HepG2 (cell line): ENCODE results near the gene NT5DC1. TPM values are rescaled to one million over a fixed set of nuclear protein-coding genes. Genes with fewer than 3 reads are reported as not detected.

Experiments
- ARID4A ChIP-seq: sonication (generic); formaldehyde crosslinking; IDR thresholded peaks from 2 replicates; pipeline ENCODE4 v1.5.0; 2020; ENCODE audit warnings: mild to moderate bottlenecking, missing genetic modification reagents, borderline replicate concordance
- CEBPG ChIP-seq: IDR thresholded peaks from 2 replicates; pipeline ENCODE4 v1.6.1; 2016
- DPF2 ChIP-seq: sonication (generic); formaldehyde crosslinking; IDR thresholded peaks from 2 replicates; pipeline ENCODE4 v1.4.0; 2020; ENCODE audit warnings: mild to moderate bottlenecking, low read depth, missing genetic modification reagents, borderline replicate concordance
- DRAP1 ChIP-seq: IDR thresholded peaks from 2 replicates; pipeline ENCODE4 v1.6.1; 2016; ENCODE audit warnings: missing genetic modification reagents, missing compliant biosample characterization
- JARID2 ChIP-seq: sonication (generic); formaldehyde crosslinking; IDR thresholded peaks from 2 replicates; pipeline ENCODE4 v1.8.1; 2023; ENCODE audit warnings: missing genetic modification reagents, inconsistent platforms; ENCODE audit not compliant: insufficient replicate concordance
- KAT8 ChIP-seq: IDR thresholded peaks from 2 replicates; pipeline ENCODE4 v1.6.1; 2016; ENCODE audit warnings: missing genetic modification reagents, missing compliant biosample characterization
- KDM2A ChIP-seq: sonication (generic); formaldehyde crosslinking; IDR thresholded peaks from 2 replicates; pipeline ENCODE4 v1.4.0; 2020; ENCODE audit warnings: low read depth, missing genetic modification reagents, borderline replicate concordance
- NFYC ChIP-seq: IDR thresholded peaks from 2 replicates; pipeline ENCODE4 v1.6.1; 2016; ENCODE audit warnings: missing genetic modification reagents, missing compliant biosample characterization
- ONECUT2 ChIP-seq: sonication (generic); formaldehyde crosslinking; IDR thresholded peaks from 2 replicates; pipeline ENCODE4 v1.4.0; 2020; ENCODE audit warnings: missing genetic modification reagents
- PCBP1 ChIP-seq: fragments of 200-400 bp; formaldehyde crosslinking; IDR thresholded peaks from 2 replicates; pipeline ENCODE4 v1.6.1; 2017; ENCODE audit warnings: mild to moderate bottlenecking, low read depth, low read length, borderline replicate concordance
- TEF ChIP-seq: sonication (generic); formaldehyde crosslinking; IDR thresholded peaks from 2 replicates; pipeline ENCODE4 v1.5.0; 2020; ENCODE audit warnings: missing genetic modification reagents
- THRA ChIP-seq: sonication (generic); formaldehyde crosslinking; IDR thresholded peaks from 2 replicates; pipeline ENCODE4 v1.4.0; 2020; ENCODE audit warnings: missing genetic modification reagents, borderline replicate concordance
- UBTF ChIP-seq: sonication (generic); formaldehyde crosslinking; IDR thresholded peaks from 2 replicates; pipeline ENCODE4 v1.4.0; 2020; ENCODE audit warnings: mild to moderate bottlenecking, missing genetic modification reagents
- ZBTB20 ChIP-seq: sonication (generic); formaldehyde crosslinking; IDR thresholded peaks from 2 replicates; pipeline ENCODE4 v1.8.1; 2023; ENCODE audit warnings: missing genetic modification reagents, low read depth, mild to moderate bottlenecking, borderline replicate concordance
- ZNF296 ChIP-seq: sonication (generic); formaldehyde crosslinking; conservative IDR thresholded peaks from 2 replicates; pipeline ENCODE4 v1.5.0; 2020; ENCODE audit warnings: mild to moderate bottlenecking, missing genetic modification reagents
- ZNF30 ChIP-seq: sonication (generic); formaldehyde crosslinking; IDR thresholded peaks from 2 replicates; pipeline ENCODE4 v1.5.0; 2020; ENCODE audit warnings: mild to moderate bottlenecking, missing genetic modification reagents
- ZNF576 ChIP-seq: sonication (generic); formaldehyde crosslinking; IDR thresholded peaks from 2 replicates; pipeline ENCODE4 v1.4.0; 2020; ENCODE audit warnings: mild to moderate bottlenecking, missing genetic modification reagents
- ZNF670 ChIP-seq: sonication (generic); formaldehyde crosslinking; IDR thresholded peaks from 2 replicates; pipeline ENCODE4 v1.8.0; 2022; ENCODE audit warnings: mild to moderate bottlenecking, missing genetic modification reagents, borderline replicate concordance
- ZSCAN12 ChIP-seq: sonication (generic); formaldehyde crosslinking; IDR thresholded peaks from 2 replicates; pipeline ENCODE4 v1.9.0; 2021; ENCODE audit warnings: mild to moderate bottlenecking, missing genetic modification reagents
- polyA plus RNA-seq, 8 experiments: library from polyadenylated mRNA; depleted of rRNA in 3 of 8; stranded (reverse) in 7 of 8; unstranded in 1 of 8; fragments of >200 nt; fragmentation: Illumina TruSeq in 4 of 8; extraction: Trizol in 4 of 8; gene quantifications; 2 replicates each; pipeline versions ENCODE4 v1.2.1 to v1.2.3, GENCODE V29; 2011 to 2016; ENCODE audit warnings: low read depth in 4 of 8, missing spikeins in 1 of 8, mixed read lengths in 1 of 8; ENCODE audit not compliant: insufficient read depth in 1 of 8
- total RNA-seq, 5 experiments: library from RNA; depleted of rRNA; stranded (reverse); fragments of >200 nt; fragmentation: Illumina TruSeq; extraction: Trizol; gene quantifications; 2 replicates each; pipeline ENCODE4 v1.2.3, GENCODE V29; 2016; ENCODE audit warnings: low read depth in 1 of 5

The NT5DC1 gene
- total and polyA plus RNA-seq, 2 of the 13 experiments (the other 11 are each of a cell fraction or from before 2014, with no cell fraction given), result 27.0 to 56.1 TPM

- TF ChIP-seq THRA (CRISPR knock-in tag), result no peak
- no peak for TF ChIP-seq ZBTB20 (CRISPR knock-in tag)
- TF ChIP-seq KDM2A (CRISPR knock-in tag), result 0 out of 2 replicates have a peak, but pooled peaks have one; percentile 3
- no peak; the same call in 1 of the 2 replicates for TF ChIP-seq TEF (CRISPR knock-in tag)
- TF ChIP-seq ZNF30 (CRISPR knock-in tag), result no peak
- no peak for TF ChIP-seq ZNF296 (CRISPR knock-in tag)
- no peak for TF ChIP-seq ZNF670 (CRISPR knock-in tag)
- TF ChIP-seq UBTF (CRISPR knock-in tag), result no peak
- TF ChIP-seq ZNF576 (CRISPR knock-in tag), result no peak
- peak; percentile 84 for TF ChIP-seq KAT8 (CRISPR knock-in tag)
- TF ChIP-seq CEBPG, result 0 out of 2 replicates have a peak, but pooled peaks have one; percentile 18
- no peak for TF ChIP-seq ONECUT2
- peak; percentile 65; the same call in 1 of the 2 replicates for TF ChIP-seq ZSCAN12
- 0 out of 2 replicates have a peak, but pooled peaks have one; percentile 7 for TF ChIP-seq NFYC
- TF ChIP-seq PCBP1, result no peak
- TF ChIP-seq JARID2 (CRISPR knock-in tag), result no peak
- TF ChIP-seq DRAP1 (CRISPR knock-in tag), result peak; percentile 82; the same call in 1 of the 2 replicates
- 0 out of 2 replicates have a peak, but pooled peaks have one; percentile 10 for TF ChIP-seq DPF2 (CRISPR knock-in tag)
- TF ChIP-seq ARID4A (CRISPR knock-in tag), result no peak; the same call in 1 of the 2 replicates
These were observed 39.9 kb upstream of the NT5DC1 start, which contains the start of gene FRK (continued) for GRCh38 chr6:116060572-116061283.
